ENCODE data around the gene LYL1. TPM values are rescaled to one million over a fixed set of nuclear protein-coding genes. Genes with fewer than 3 reads are reported as not detected.

The LYL1 gene
- total and polyA plus RNA-seq, 2 donors from 2014 or later: 8.5 to 13.8 TPM

- no peaks in the 10 kb centered on the region for H3K9me3 ChIP-seq (ENCODE audit: control insufficient read depth in 2 of 3, insufficient read depth in 1 of 3, low read length in 3 of 3)
- no peak overlapping the region for H3K27ac ChIP-seq (ENCODE audit: low read depth in 2 of 2, low read length in 2 of 2)
- DNase-seq (no peak), FAIRE-seq (no peak)
- no peak overlapping the region for H3K9ac ChIP-seq (ENCODE audit: low read length in 3 of 3)
- no peak overlapping the region for H3K4me3 ChIP-seq (ENCODE audit: low read length in 3 of 3)
- intact Hi-C loops (cut with DNase I): no loop called here
- TF ChIP-seq CTCF (IDR thresholded peaks at IDR 0.05; ENCODE audit: borderline replicate concordance, extremely low read depth, insufficient read depth): no peak
- H3K4me1 ChIP-seq (ENCODE audit: control insufficient read depth in 2 of 3, insufficient read depth in 2 of 3, low read depth in 1 of 3, low read length in 3 of 3): no peaks in the 10 kb centered on the region
- peaks cover 0 to 3% (median 0%) of the 10 kb centered on the region in 3 donors for H3K36me3 ChIP-seq (ENCODE audit: control insufficient read depth in 2 of 3, insufficient read depth in 3 of 3, low read length in 3 of 3)
- no peaks in the 10 kb centered on the region for H3K27me3 ChIP-seq (ENCODE audit: control insufficient read depth, insufficient read depth, low read length)
Observed at GRCh38 chr19:13127811-13128575, 25.3 kb upstream of the LYL1 start.

GRCh38 chr19:13127051-13127450 lies 24.4 kb upstream of the LYL1 start:
- no peak for FAIRE-seq
- no peak for TF ChIP-seq CTCF (IDR thresholded peaks at IDR 0.05; ENCODE audit: borderline replicate concordance, extremely low read depth, insufficient read depth)

GRCh38 chr19:13122980-13123957 lies 20.6 kb upstream of the LYL1 start:
- Histone ChIP-seq H3K4me1 (ENCODE audit: control insufficient read depth in 2 of 3, insufficient read depth in 2 of 3, low read depth in 1 of 3, low read length in 3 of 3) (peaks cover 2 to 24% (median 8%) of the 10 kb centered on the region in 3 donors), H3K4me3 (ENCODE audit: low read length in 3 of 3) (no peak overlapping the region), H3K36me3 (ENCODE audit: control insufficient read depth in 2 of 3, insufficient read depth in 3 of 3, low read length in 3 of 3) (peaks cover 0 to 3% (median 0%) of the 10 kb centered on the region in 3 donors), H3K27ac (ENCODE audit: low read depth in 2 of 2, low read length in 2 of 2) (no peak overlapping the region), H3K27me3 (ENCODE audit: control insufficient read depth, insufficient read depth, low read length) (no peaks in the 10 kb centered on the region), H3K9ac (ENCODE audit: low read length in 3 of 3) (no peak overlapping the region), H3K9me3 (ENCODE audit: control insufficient read depth in 2 of 3, insufficient read depth in 1 of 3, low read length in 3 of 3) (no peaks in the 10 kb centered on the region)
- intact Hi-C loops (cut with DNase I): no loop called here
- no peak for FAIRE-seq
- no peak for TF ChIP-seq CTCF (IDR thresholded peaks at IDR 0.05; ENCODE audit: borderline replicate concordance, extremely low read depth, insufficient read depth)
- DNase-seq: no peak

More at GRCh38 chr19:13127051-13127450, 24.4 kb upstream of the LYL1 start:
- Histone ChIP-seq H3K4me3 (ENCODE audit: low read length in 3 of 3) (no peak overlapping the region), H3K27ac (ENCODE audit: low read depth in 2 of 2, low read length in 2 of 2) (no peak overlapping the region), H3K9ac (ENCODE audit: low read length in 3 of 3) (no peak overlapping the region), H3K27me3 (ENCODE audit: control insufficient read depth, insufficient read depth, low read length) (no peaks in the 10 kb centered on the region), H3K36me3 (ENCODE audit: control insufficient read depth in 2 of 3, insufficient read depth in 3 of 3, low read length in 3 of 3) (peaks cover 0 to 3% (median 0%) of the 10 kb centered on the region in 3 donors), H3K9me3 (ENCODE audit: control insufficient read depth in 2 of 3, insufficient read depth in 1 of 3, low read length in 3 of 3) (no peaks in the 10 kb centered on the region), H3K4me1 (ENCODE audit: control insufficient read depth in 2 of 3, insufficient read depth in 2 of 3, low read depth in 1 of 3, low read length in 3 of 3) (peaks cover 0 to under 1% (median 0%) of the 10 kb centered on the region in 3 donors)
- intact Hi-C loops (cut with DNase I): no loop called here
- no peak for DNase-seq

Measured in kidney (tissue), 14 donors.